Measurements from ENCODE around the gene GRM7.

Gene GRM7

GRCh38 chr3:7779331-7779730 lies 918.4 kb downstream of the GRM7 start:
- H3K4me3 ChIP-seq (ENCODE audit: low read length) = no peak overlapping the region
- no peak for DNase-seq (ENCODE audit: low read depth, low spot score)

- H3K4me3 ChIP-seq (ENCODE audit: low read length) = no peak overlapping the region
- no peak for DNase-seq (ENCODE audit: low read depth, low spot score)
These were observed 920.5 kb downstream of the GRM7 start for GRCh38 chr3:7781395-7781794.

- no peak overlapping the region for H3K4me3 ChIP-seq (ENCODE audit: low read length)
- no peak for DNase-seq (ENCODE audit: low read depth, low spot score)
These were observed 927.2 kb downstream of the GRM7 start for GRCh38 chr3:7787871-7788828.

- DNase-seq (ENCODE audit: low read depth, low spot score) = no peak
- no peak overlapping the region for H3K4me3 ChIP-seq (ENCODE audit: low read length)
These were observed 928.0 kb downstream of the GRM7 start for GRCh38 chr3:7788881-7789280.

- H3K4me3 ChIP-seq (ENCODE audit: low read length) = no peak overlapping the region
- DNase-seq (ENCODE audit: low read depth, low spot score) = no peak
These were observed 928.4 kb downstream of the GRM7 start for GRCh38 chr3:7789324-7789723.

GRCh38 chr3:7790141-7790540 lies 929.2 kb downstream of the GRM7 start:
- DNase-seq (ENCODE audit: low read depth, low spot score) = no peak
- no peak overlapping the region for H3K4me3 ChIP-seq (ENCODE audit: low read length)
